Peyer's patch (tissue), 4 donors: Measurements from ENCODE around the gene LRTM2. TPM values are rescaled to one million over a fixed set of nuclear protein-coding genes. Genes with fewer than 3 reads are reported as not detected.

Source experiments
- DNase-seq, 3 donors: peaks; one replicate each; pipeline ENCODE4 v3.0.0-alpha.2; 2017 to 2019
- H3K27ac ChIP-seq, 4 donors: fragments of 200-600 bp; sonication (generic); one replicate each; pipeline ENCODE4 v1.5.1; 2016 to 2019
- H3K27me3 ChIP-seq, 2 donors: fragments of 200-600 bp; sonication (generic); one replicate each; pipeline ENCODE4 v1.5.1; 2019
- H3K36me3 ChIP-seq, 3 donors: fragments of 200-600 bp; sonication (generic); one replicate each; pipeline ENCODE4 v1.5.1; 2016 to 2019
- H3K4me1 ChIP-seq, 4 donors: fragments of 200-600 bp; sonication (generic); one replicate each; pipeline ENCODE4 v1.5.1; 2016 to 2019
- H3K4me3 ChIP-seq, 4 donors: fragments of 200-600 bp; sonication (generic); 1 replicate in 3 of 4; 2 replicates in 1 of 4; pipeline ENCODE4 v1.5.1; 2016 to 2019; ENCODE audit warnings: mild to moderate bottlenecking in 1 of 4
- H3K9me3 ChIP-seq, 4 donors: fragments of 200-600 bp; sonication (generic); one replicate each; pipeline ENCODE4 v1.5.1; 2016 to 2019; ENCODE audit warnings: mild to moderate bottlenecking in 1 of 4
- POLR2A ChIP-seq, 2 donors: fragments of 450-650 bp; IDR thresholded peaks; one replicate each; pipeline ENCODE4 v1.5.1; 2017; ENCODE audit warnings: antibody characterized with exemption in 2 of 2, mild to moderate bottlenecking in 2 of 2, moderate library complexity in 2 of 2
- total RNA-seq, 4 donors: library from RNA; depleted of rRNA; stranded (reverse); fragments of >200 nt; gene quantifications; one replicate each; pipeline ENCODE4 v1.1.0, GENCODE V29; 2016
- TF ChIP-seq, protein P1 (sequence below), 6 experiments: fragments of 450-650 bp in 4 of 6; fragments of 200-600 bp in 2 of 6; sonication (generic) in 1 of 6; IDR thresholded peaks; one replicate each; pipeline ENCODE4 v1.5.1; 2017 to 2019; ENCODE audit warnings: antibody characterized with exemption in 6 of 6, mild to moderate bottlenecking in 3 of 6, moderate library complexity in 1 of 6

Gene LRTM2
- total RNA-seq, 4 donors from 2014 or later = not detected

DNA sequence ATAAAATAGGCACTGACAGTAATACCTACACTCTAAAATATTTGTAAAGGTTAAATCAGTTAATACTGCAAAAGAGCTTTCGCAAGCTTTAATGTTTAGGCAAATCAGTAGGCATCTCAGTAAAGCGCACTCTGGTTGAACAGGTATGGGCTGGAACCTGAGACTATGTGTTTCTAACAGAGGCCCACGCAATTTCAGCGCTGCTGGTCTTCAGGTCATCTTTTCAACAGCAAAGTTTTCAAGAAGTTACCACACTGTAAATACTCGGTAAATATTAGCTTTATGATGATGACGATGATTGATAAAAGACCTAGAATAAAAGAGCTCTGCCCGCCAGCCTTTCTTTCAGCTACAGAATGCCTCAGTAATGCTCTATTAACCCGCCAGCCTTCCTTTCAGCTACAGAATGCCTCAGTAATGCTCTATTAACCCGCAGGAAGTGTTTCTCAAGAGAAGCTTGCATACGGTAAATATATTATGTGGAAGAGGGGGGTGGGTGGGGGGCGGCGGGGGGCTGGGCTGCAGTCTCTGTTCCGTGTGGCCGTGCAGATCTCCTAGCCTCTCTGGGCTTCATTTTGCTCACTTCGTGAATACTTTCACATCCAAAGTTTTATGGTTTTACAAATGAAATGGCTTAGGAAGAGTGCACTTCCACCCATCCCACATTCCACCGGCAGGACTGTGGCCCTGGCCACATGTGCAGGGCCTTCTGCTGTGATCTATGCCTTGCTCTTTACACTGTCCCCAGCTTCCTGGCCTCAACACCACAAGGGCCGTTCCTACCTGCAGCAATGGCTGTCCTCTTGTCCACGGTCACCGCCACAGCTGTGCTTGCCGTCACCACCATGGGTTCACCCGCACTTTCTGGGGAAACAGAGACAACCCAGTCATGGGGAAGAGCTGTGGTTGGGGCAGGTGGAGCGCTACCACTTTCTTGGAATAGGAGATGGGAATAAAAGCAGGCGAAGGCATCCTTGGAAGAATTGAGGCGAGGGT, 19.9 kb downstream of the LRTM2 start:
- DNase-seq = no peak
- H3K27me3 ChIP-seq = no peaks in the 10 kb centered on the region
- H3K27ac ChIP-seq = no peak overlapping the region
- no peak for TF ChIP-seq POLR2A (IDR thresholded peaks at IDR 0.05)
- TF ChIP-seq, protein P1, sequence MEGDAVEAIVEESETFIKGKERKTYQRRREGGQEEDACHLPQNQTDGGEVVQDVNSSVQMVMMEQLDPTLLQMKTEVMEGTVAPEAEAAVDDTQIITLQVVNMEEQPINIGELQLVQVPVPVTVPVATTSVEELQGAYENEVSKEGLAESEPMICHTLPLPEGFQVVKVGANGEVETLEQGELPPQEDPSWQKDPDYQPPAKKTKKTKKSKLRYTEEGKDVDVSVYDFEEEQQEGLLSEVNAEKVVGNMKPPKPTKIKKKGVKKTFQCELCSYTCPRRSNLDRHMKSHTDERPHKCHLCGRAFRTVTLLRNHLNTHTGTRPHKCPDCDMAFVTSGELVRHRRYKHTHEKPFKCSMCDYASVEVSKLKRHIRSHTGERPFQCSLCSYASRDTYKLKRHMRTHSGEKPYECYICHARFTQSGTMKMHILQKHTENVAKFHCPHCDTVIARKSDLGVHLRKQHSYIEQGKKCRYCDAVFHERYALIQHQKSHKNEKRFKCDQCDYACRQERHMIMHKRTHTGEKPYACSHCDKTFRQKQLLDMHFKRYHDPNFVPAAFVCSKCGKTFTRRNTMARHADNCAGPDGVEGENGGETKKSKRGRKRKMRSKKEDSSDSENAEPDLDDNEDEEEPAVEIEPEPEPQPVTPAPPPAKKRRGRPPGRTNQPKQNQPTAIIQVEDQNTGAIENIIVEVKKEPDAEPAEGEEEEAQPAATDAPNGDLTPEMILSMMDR (IDR thresholded peaks at IDR 0.05) = no peak
- H3K36me3 ChIP-seq = no peaks in the 10 kb centered on the region
- H3K9me3 ChIP-seq = no peaks in the 10 kb centered on the region
- H3K4me1 ChIP-seq = no peaks in the 10 kb centered on the region
- no peak overlapping the region for H3K4me3 ChIP-seq

DNA sequence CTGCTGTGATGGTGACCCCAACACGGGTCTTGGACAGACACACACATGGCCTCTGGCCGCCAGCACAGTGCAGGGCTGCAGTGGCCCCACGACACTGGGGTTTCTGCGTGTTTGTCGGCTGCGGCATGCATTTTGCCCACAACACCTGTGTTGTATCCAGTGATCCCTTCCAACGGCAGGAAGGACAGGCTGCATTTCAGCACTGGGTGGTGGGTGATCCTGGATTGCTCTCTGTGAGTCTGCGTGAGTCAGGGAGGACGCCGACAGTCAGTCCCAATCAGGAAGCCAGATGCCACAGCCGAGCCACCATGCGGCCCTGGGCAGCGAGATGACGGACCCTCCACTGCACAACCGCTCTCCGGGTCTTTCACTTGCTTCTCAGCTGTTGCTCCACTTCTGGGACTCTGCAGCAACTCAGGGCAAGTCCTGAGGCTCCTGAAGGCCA, 20.6 kb downstream of the LRTM2 start:
- no peaks in the 10 kb centered on the region for H3K36me3 ChIP-seq
- no peaks in the 10 kb centered on the region for H3K27me3 ChIP-seq
- no peak for TF ChIP-seq POLR2A (IDR thresholded peaks at IDR 0.05)
- TF ChIP-seq, protein P1 (IDR thresholded peaks at IDR 0.05) = no peak
- no peak for DNase-seq
- H3K9me3 ChIP-seq = no peaks in the 10 kb centered on the region
- H3K27ac ChIP-seq = no peak overlapping the region
- H3K4me3 ChIP-seq = no peak overlapping the region
- H3K4me1 ChIP-seq = no peaks in the 10 kb centered on the region

DNA sequence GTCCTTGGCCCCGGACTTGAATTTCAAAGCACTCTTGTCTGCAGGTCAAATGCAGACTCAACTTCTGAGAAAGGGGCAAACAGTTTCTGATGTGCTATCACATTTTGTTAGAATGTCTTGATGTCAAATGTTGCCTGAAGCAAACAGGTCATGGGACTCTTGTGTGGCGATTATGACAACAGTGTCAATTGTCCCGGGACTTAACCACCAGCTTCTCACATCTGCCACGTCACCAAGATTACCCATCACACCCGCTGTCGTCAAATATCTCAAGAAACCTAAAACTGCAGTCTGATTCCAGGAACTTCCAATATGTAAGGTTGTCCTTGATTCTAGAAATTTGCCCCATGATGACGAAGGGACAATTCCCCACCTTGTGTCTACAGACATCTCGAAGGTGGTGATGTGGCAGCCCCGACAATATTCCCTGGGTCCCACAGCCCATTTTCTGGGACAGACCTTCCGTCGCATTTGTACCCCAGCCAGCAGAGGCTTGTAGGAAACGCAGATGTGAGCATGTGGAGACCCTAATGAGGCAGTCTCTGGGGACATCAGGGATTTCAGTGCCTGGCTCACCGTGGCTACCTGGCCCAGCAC, 21.3 kb downstream of the LRTM2 start:
- Histone ChIP-seq H3K36me3 (no peaks in the 10 kb centered on the region), H3K27ac (no peak overlapping the region), H3K27me3 (no peaks in the 10 kb centered on the region), H3K9me3 (no peaks in the 10 kb centered on the region), H3K4me1 (no peaks in the 10 kb centered on the region), H3K4me3 (no peak overlapping the region)
- TF ChIP-seq, protein P1 (IDR thresholded peaks at IDR 0.05) = no peak
- TF ChIP-seq POLR2A (IDR thresholded peaks at IDR 0.05) = no peak
- no peak for DNase-seq

DNA sequence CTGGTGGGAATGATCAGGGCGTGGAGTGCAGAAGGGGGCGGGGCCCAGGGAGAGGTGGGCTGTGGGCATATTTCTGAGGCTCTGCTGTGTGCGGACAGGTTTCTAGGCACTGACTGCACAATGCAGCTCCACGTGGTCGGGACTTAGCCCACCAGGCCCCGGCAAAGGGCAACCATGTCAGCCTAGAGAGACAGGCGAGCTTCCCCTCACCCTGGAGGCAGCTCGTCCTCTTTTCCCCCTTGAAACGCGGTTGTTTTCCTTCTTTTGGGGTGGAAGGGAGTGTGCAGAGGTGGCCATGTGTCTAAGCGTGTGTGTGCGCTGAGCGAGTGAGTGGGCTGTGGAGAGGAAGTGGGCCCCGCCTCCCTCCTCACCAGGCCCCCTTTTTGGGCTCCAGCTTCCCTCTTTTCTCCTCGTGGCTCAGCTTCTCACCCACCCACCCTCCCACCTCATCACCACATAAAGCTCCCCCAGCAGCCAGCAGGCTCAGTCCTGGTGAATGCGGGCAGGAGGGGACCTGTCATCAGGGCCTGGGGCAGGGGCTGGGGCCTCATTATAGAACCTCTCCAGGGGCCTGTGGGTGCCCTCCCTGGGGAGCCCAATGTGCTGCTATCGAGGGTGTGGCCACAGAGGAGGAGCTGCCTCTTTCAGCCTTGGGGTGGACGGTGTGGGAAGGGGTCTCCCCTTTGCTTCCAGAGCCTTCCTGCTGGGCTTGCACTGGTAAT, 22.0 kb downstream of the LRTM2 start:
- Histone ChIP-seq H3K4me3 (no peak overlapping the region), H3K27ac (no peak overlapping the region), H3K36me3 (no peaks in the 10 kb centered on the region), H3K27me3 (no peaks in the 10 kb centered on the region), H3K9me3 (no peaks in the 10 kb centered on the region), H3K4me1 (no peaks in the 10 kb centered on the region)
- peak in 1 of 3 donors; percentile 27 for DNase-seq
- no peak for TF ChIP-seq POLR2A (IDR thresholded peaks at IDR 0.05)
- TF ChIP-seq, protein P1 (IDR thresholded peaks at IDR 0.05) = no peak

DNA sequence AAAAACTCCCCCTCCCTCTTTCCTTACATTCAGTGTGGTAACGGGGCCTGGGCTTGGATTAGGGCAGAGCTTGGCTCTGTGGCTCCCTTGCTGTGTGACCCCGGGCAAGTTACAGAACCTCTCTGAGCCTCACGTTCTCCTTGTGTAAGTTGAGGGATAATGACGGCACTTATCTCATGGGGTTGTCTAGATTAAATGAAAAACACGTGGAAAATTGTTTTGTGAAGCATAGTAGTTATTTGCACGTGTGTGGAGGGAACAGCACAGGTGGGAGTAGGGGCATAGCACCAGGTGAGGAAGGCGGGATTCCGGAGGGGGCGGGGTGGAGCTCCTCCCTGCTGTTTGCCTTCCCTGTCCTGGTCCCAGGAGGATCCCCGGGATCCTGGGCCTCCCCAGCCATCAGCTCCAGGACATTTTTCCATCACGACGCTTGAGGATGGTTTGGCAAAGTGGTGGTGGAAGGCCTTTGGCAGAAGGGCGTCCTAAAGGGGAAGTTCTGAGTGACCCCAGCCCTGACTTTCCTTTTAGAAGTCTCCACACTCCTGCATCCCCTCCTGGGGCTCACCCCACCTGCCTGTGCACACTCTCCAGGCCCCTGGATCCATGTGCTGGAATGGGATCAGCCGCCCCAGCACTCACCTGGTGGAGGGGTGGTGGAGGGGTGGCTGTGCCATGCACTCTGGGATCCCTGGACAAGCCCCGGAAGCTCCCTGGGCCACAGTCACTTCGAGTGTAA, 22.7 kb downstream of the LRTM2 start:
- H3K9me3 ChIP-seq = no peaks in the 10 kb centered on the region
- no peak overlapping the region for H3K4me3 ChIP-seq
- no peak overlapping the region for H3K27ac ChIP-seq
- no peaks in the 10 kb centered on the region for H3K36me3 ChIP-seq
- no peaks in the 10 kb centered on the region for H3K4me1 ChIP-seq
- DNase-seq = peak in 1 of 3 donors; percentile 24
- TF ChIP-seq, protein P1 (IDR thresholded peaks at IDR 0.05) = no peak
- TF ChIP-seq POLR2A (IDR thresholded peaks at IDR 0.05) = no peak
- no peaks in the 10 kb centered on the region for H3K27me3 ChIP-seq
